ENCODE results near the gene BCAS3.
A peak's percentile ranks its signal among the peaks of the same experiment; 100 is the strongest.

Gene BCAS3

DNA sequence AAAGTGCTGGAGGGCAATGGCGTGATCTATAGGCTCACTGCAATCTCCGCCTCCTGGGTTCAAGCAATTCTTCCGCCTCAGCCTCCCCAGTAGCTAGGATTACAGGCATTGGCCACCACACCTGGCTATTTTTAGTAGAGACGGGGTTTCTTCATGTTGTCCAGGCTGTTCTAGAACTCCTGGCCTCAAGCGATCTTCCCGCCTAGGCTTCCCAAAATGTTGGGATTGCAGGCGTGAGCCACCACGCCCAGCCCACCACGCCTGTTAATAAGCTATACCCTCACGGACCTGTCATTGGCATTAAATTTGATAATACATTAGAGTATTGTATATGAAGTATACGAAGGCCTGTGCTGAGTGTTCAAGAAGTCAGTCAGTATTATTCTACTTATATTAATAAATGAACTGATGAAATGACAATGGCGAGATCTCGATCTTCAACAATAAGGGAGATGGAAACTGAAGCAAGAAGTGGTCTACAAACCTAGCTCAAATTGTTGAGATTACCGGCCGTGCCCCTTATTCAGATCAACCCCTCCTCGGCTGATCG is 818 bp upstream of the BCAS3 start:
- H3K79me2 ChIP-seq, result no peaks in the 10 kb centered on the region
- no peaks in the 10 kb centered on the region for H3K4me1 ChIP-seq
- peak overlapping the region; percentile 95 for H3K4me3 ChIP-seq (ENCODE audit: low read depth, low read length)
- H3K9me3 ChIP-seq (ENCODE audit: control insufficient read depth, low read length), result no peaks in the 10 kb centered on the region
- H3K27me3 ChIP-seq (ENCODE audit: control insufficient read depth, insufficient read depth, low read length), result no peaks in the 10 kb centered on the region
- H3K9ac ChIP-seq, result no peak overlapping the region
- H2AFZ ChIP-seq, result peak overlapping the region; percentile 91
- TF ChIP-seq, protein P1, sequence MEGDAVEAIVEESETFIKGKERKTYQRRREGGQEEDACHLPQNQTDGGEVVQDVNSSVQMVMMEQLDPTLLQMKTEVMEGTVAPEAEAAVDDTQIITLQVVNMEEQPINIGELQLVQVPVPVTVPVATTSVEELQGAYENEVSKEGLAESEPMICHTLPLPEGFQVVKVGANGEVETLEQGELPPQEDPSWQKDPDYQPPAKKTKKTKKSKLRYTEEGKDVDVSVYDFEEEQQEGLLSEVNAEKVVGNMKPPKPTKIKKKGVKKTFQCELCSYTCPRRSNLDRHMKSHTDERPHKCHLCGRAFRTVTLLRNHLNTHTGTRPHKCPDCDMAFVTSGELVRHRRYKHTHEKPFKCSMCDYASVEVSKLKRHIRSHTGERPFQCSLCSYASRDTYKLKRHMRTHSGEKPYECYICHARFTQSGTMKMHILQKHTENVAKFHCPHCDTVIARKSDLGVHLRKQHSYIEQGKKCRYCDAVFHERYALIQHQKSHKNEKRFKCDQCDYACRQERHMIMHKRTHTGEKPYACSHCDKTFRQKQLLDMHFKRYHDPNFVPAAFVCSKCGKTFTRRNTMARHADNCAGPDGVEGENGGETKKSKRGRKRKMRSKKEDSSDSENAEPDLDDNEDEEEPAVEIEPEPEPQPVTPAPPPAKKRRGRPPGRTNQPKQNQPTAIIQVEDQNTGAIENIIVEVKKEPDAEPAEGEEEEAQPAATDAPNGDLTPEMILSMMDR (IDR thresholded peaks at IDR 0.05), result no peak
- peak overlapping the region; percentile 89 for H3K4me2 ChIP-seq (ENCODE audit: low read length)
- peak overlapping the region; percentile 78 for H3K27ac ChIP-seq
- H3K36me3 ChIP-seq (ENCODE audit: control insufficient read depth, insufficient read depth, low read length), result no peaks in the 10 kb centered on the region

DNA sequence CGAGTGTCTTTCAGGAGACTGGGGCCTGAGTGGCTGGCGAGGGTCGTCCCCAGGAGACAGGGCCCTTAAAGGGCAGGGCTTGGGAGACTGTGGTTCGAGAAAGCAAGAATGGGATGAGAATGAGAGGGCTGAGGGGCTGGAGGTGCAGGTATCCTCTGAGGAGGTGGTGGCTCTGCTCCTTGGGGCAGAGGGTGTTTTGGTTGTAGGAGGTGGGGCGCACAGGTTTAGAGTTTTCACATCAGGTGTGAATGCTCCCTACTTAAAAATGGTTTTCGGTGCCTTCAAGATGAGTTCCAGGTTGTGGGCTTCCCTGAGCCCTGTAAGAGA is 430 bp downstream of the BCAS3 start:
- TF ChIP-seq, protein P1 (IDR thresholded peaks at IDR 0.05), result no peak
- H3K27me3 ChIP-seq (ENCODE audit: control insufficient read depth, insufficient read depth, low read length), result no peaks in the 10 kb centered on the region
- peak overlapping the region; percentile 78 for H3K27ac ChIP-seq
- peak overlapping the region; percentile 91 for H2AFZ ChIP-seq
- H3K4me3 ChIP-seq (ENCODE audit: low read depth, low read length), result peak overlapping the region; percentile 95
- no peaks in the 10 kb centered on the region for H3K9me3 ChIP-seq (ENCODE audit: control insufficient read depth, low read length)
- H3K79me2 ChIP-seq, result no peaks in the 10 kb centered on the region
- no peaks in the 10 kb centered on the region for H3K36me3 ChIP-seq (ENCODE audit: control insufficient read depth, insufficient read depth, low read length)
- no peaks in the 10 kb centered on the region for H3K4me1 ChIP-seq
- H3K4me2 ChIP-seq (ENCODE audit: low read length), result peak overlapping the region; percentile 89
- H3K9ac ChIP-seq, result peak overlapping the region; percentile 3

DNA sequence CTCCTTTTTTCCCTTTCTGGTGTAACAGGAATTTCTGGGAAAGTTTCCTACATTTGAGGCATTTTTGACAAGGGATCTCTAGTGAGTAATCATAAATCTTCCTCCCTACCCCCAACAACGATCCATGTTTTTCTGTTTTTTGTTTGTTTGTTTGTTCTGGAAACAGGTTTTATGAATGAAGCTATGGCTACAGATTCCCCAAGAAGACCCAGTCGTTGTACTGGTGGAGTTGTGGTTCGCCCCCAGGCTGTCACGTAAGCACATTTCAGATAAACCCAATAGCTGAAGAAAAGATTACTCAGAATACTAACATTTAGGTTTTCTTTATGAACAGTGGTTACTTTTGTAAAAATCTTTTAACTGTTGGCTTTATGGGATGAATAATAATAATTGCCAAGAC is 1.6 kb downstream of the BCAS3 start:
- Histone ChIP-seq H3K79me2 (no peaks in the 10 kb centered on the region), H3K4me1 (no peaks in the 10 kb centered on the region), H3K27me3 (ENCODE audit: control insufficient read depth, insufficient read depth, low read length) (no peaks in the 10 kb centered on the region), H3K4me3 (ENCODE audit: low read depth, low read length) (no peak overlapping the region), H3K27ac (no peak overlapping the region), H2AFZ (no peak overlapping the region), H3K9ac (no peak overlapping the region), H3K9me3 (ENCODE audit: control insufficient read depth, low read length) (no peaks in the 10 kb centered on the region), H3K4me2 (ENCODE audit: low read length) (no peak overlapping the region), H3K36me3 (ENCODE audit: control insufficient read depth, insufficient read depth, low read length) (no peaks in the 10 kb centered on the region)
- TF ChIP-seq, protein P1 (IDR thresholded peaks at IDR 0.05), result no peak

DNA sequence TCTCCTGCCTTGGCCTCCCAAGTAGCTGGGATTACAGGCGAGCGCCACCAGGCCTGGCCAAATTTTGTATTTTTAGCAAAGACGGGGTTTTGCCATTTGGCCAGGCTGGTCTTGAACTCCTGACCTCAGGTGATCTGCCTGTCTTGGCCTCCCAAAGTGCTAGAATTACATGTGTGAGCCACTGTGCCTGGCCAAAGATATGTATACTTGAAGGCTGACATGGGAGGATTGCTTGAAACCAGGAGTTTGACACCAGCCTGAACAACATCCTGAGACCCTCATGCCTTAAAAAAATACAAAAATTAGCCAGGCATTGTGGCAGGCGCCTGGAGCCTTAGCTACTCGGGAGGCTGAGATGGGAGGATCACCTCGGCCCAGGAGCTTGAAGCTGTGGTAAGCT is 3.1 kb downstream of the BCAS3 start:
- no peaks in the 10 kb centered on the region for H3K36me3 ChIP-seq (ENCODE audit: control insufficient read depth, insufficient read depth, low read length)
- H3K27me3 ChIP-seq (ENCODE audit: control insufficient read depth, insufficient read depth, low read length), result no peaks in the 10 kb centered on the region
- no peak overlapping the region for H2AFZ ChIP-seq

DNA sequence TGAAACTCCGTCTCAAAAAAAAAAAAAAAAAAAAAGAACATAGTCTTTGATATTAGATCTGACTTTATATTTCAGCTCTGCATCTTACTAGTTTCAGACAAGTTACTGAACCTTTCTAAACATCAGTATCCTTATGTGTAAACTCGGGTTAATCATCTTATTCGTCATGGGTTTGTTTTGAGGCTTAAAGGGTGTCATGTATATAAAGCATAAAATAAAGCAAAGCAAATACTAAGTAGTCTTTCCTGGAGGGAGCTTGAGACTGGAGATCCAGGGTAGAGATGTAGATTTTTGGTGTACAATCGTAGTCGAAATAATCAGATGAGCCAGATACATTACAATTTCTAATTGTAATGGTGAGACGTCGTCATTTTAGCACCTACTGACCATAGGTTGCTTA is 7.8 kb downstream of the BCAS3 start:
- TF ChIP-seq, protein P1 (IDR thresholded peaks at IDR 0.05), result no peak
- H3K27me3 ChIP-seq (ENCODE audit: control insufficient read depth, insufficient read depth, low read length), result no peaks in the 10 kb centered on the region
- H3K79me2 ChIP-seq, result no peaks in the 10 kb centered on the region
- no peak overlapping the region for H2AFZ ChIP-seq
- no peak overlapping the region for H3K4me3 ChIP-seq (ENCODE audit: low read depth, low read length)
- H3K9me3 ChIP-seq (ENCODE audit: control insufficient read depth, low read length), result no peaks in the 10 kb centered on the region
- H3K4me2 ChIP-seq (ENCODE audit: low read length), result no peak overlapping the region
- H3K36me3 ChIP-seq (ENCODE audit: control insufficient read depth, insufficient read depth, low read length), result no peaks in the 10 kb centered on the region
- no peaks in the 10 kb centered on the region for H3K4me1 ChIP-seq
- no peak overlapping the region for H3K9ac ChIP-seq
- H3K27ac ChIP-seq, result no peak overlapping the region

More for the DNA sequence above, 3.1 kb downstream of the BCAS3 start:
- Histone ChIP-seq H3K27ac (no peak overlapping the region), H3K4me2 (ENCODE audit: low read length) (no peak overlapping the region), H3K9me3 (ENCODE audit: control insufficient read depth, low read length) (no peaks in the 10 kb centered on the region), H3K79me2 (no peaks in the 10 kb centered on the region), H3K9ac (no peak overlapping the region), H3K4me3 (ENCODE audit: low read depth, low read length) (no peak overlapping the region), H3K4me1 (no peaks in the 10 kb centered on the region)
- TF ChIP-seq, protein P1 (IDR thresholded peaks at IDR 0.05), result no peak
